HEK293 (cell line): Measurements from ENCODE around the gene METAP1D.
A peak's percentile ranks its signal among the peaks of the same experiment; 100 is the strongest.

Experiments used
- EGR2 ChIP-seq: fragments of 450-650 bp; formaldehyde crosslinking; IDR thresholded peaks from 2 replicates; pipeline ENCODE4 v1.5.1; 2016; ENCODE audit warnings: low read depth, missing biosample characterization, missing genetic modification characterization
- KLF1 ChIP-seq: fragments of 450-650 bp; formaldehyde crosslinking; IDR thresholded peaks from 2 replicates; pipeline ENCODE4 v1.5.1; 2016; ENCODE audit warnings: missing biosample characterization, missing genetic modification characterization
- KLF9 ChIP-seq: fragments of 450-650 bp; formaldehyde crosslinking; IDR thresholded peaks from 2 replicates; pipeline ENCODE4 v1.5.1; 2016; ENCODE audit warnings: missing biosample characterization, missing genetic modification characterization, low read depth
- MEIS1 ChIP-seq: sonication (generic); formaldehyde crosslinking; IDR thresholded peaks from 2 replicates; pipeline ENCODE4 v1.8.1; 2022; ENCODE audit warnings: missing genetic modification reagents, mild to moderate bottlenecking, borderline replicate concordance
- OSR2 ChIP-seq: fragments of 450-650 bp; formaldehyde crosslinking; IDR thresholded peaks from 2 replicates; pipeline ENCODE4 v1.5.1; 2016; ENCODE audit warnings: missing biosample characterization, missing genetic modification characterization
- OVOL3 ChIP-seq: fragments of 450-650 bp; formaldehyde crosslinking; IDR thresholded peaks from 2 replicates; pipeline ENCODE4 v1.5.1; 2016; ENCODE audit warnings: missing biosample characterization, missing genetic modification characterization
- PRDM1 ChIP-seq: fragments of 450-650 bp; formaldehyde crosslinking; IDR thresholded peaks from 2 replicates; pipeline ENCODE4; 2016; ENCODE audit warnings: missing biosample characterization, missing genetic modification characterization
- SALL2 ChIP-seq: fragments of 450-650 bp; formaldehyde crosslinking; IDR thresholded peaks from 2 replicates; pipeline ENCODE4 v1.5.0; 2017; ENCODE audit warnings: missing biosample characterization, mild to moderate bottlenecking, missing genetic modification characterization, borderline replicate concordance
- SCRT2 ChIP-seq: fragments of 450-650 bp; formaldehyde crosslinking; IDR thresholded peaks from 2 replicates; pipeline ENCODE4 v1.5.1; 2016; ENCODE audit warnings: missing biosample characterization, missing genetic modification characterization
- SP3 ChIP-seq: fragments of 450-650 bp; formaldehyde crosslinking; IDR thresholded peaks from 2 replicates; pipeline ENCODE4 v1.5.1; 2016; ENCODE audit warnings: missing biosample characterization, missing genetic modification characterization
- ZBTB10 ChIP-seq: fragments of 450-650 bp; formaldehyde crosslinking; IDR thresholded peaks from 2 replicates; pipeline ENCODE4 v1.5.1; 2016; ENCODE audit warnings: missing biosample characterization, missing genetic modification characterization
- ZBTB8A ChIP-seq: fragments of 450-650 bp; formaldehyde crosslinking; IDR thresholded peaks from 2 replicates; pipeline ENCODE4 v1.5.1; 2016; ENCODE audit warnings: missing biosample characterization, missing genetic modification characterization
- ZIC2 ChIP-seq: fragments of 450-650 bp; formaldehyde crosslinking; IDR thresholded peaks from 2 replicates; pipeline ENCODE4 v1.5.1; 2016; ENCODE audit warnings: missing biosample characterization, missing genetic modification characterization
- ZNF138 ChIP-seq: fragments of 450-650 bp; formaldehyde crosslinking; IDR thresholded peaks from 2 replicates; pipeline ENCODE4 v1.5.1; 2016; ENCODE audit warnings: missing biosample characterization, missing genetic modification characterization, borderline replicate concordance
- ZNF18 ChIP-seq: fragments of 450-650 bp; formaldehyde crosslinking; IDR thresholded peaks from 2 replicates; pipeline ENCODE4 v1.5.1; 2016; ENCODE audit warnings: missing biosample characterization, missing genetic modification characterization
- ZNF211 ChIP-seq: fragments of 450-650 bp; formaldehyde crosslinking; IDR thresholded peaks from 2 replicates; pipeline ENCODE4 v1.5.1; 2016; ENCODE audit warnings: low read depth, missing biosample characterization, missing genetic modification characterization
- ZNF221 ChIP-seq: fragments of 450-650 bp; formaldehyde crosslinking; IDR thresholded peaks from 2 replicates; pipeline ENCODE4 v1.5.1; 2017; ENCODE audit warnings: missing biosample characterization, missing genetic modification characterization, borderline replicate concordance
- ZNF266 ChIP-seq: fragments of 450-650 bp; formaldehyde crosslinking; IDR thresholded peaks from 2 replicates; pipeline ENCODE4 v1.5.1; 2016; ENCODE audit warnings: missing biosample characterization, missing genetic modification characterization, low read depth
- ZNF280D ChIP-seq: fragments of 450-650 bp; formaldehyde crosslinking; IDR thresholded peaks from 2 replicates; pipeline ENCODE4 v1.5.1; 2016; ENCODE audit warnings: missing biosample characterization, missing genetic modification characterization
- ZNF354C ChIP-seq: fragments of 450-650 bp; formaldehyde crosslinking; IDR thresholded peaks from 2 replicates; pipeline ENCODE4 v1.5.1; 2016; ENCODE audit warnings: missing biosample characterization, missing genetic modification characterization, low read depth, borderline replicate concordance
- ZNF37A ChIP-seq: fragments of 450-650 bp; IDR thresholded peaks from 2 replicates; pipeline ENCODE4 v1.5.1; 2018; ENCODE audit warnings: missing biosample characterization, missing genetic modification characterization
- ZNF48 ChIP-seq: fragments of 450-650 bp; formaldehyde crosslinking; IDR thresholded peaks from 2 replicates; pipeline ENCODE4 v1.5.1; 2016; ENCODE audit warnings: missing biosample characterization, missing genetic modification characterization
- ZNF513 ChIP-seq: fragments of 450-650 bp; IDR thresholded peaks from 2 replicates; pipeline ENCODE4 v1.5.1; 2018; ENCODE audit warnings: missing biosample characterization, missing genetic modification characterization
- ZNF549 ChIP-seq: fragments of 450-650 bp; IDR thresholded peaks from 2 replicates; pipeline ENCODE4 v1.5.1; 2018; ENCODE audit warnings: missing biosample characterization, missing genetic modification characterization, mild to moderate bottlenecking, inconsistent platforms, moderate library complexity
- ZNF558 ChIP-seq: fragments of 450-650 bp; formaldehyde crosslinking; IDR thresholded peaks from 2 replicates; pipeline ENCODE4 v1.5.1; 2016; ENCODE audit warnings: missing biosample characterization, missing genetic modification characterization
- ZNF596 ChIP-seq: fragments of 450-650 bp; IDR thresholded peaks from 2 replicates; pipeline ENCODE4 v1.5.0; 2018; ENCODE audit warnings: missing biosample characterization, mild to moderate bottlenecking, missing genetic modification characterization, moderate library complexity
- ZNF610 ChIP-seq: fragments of 450-650 bp; formaldehyde crosslinking; IDR thresholded peaks from 2 replicates; pipeline ENCODE4 v1.5.1; 2016; ENCODE audit warnings: missing biosample characterization, missing genetic modification characterization, borderline replicate concordance
- ZNF664 ChIP-seq: fragments of 450-650 bp; formaldehyde crosslinking; IDR thresholded peaks from 2 replicates; pipeline ENCODE4 v1.5.1; 2016; ENCODE audit warnings: missing biosample characterization, missing genetic modification characterization
- ZNF76 ChIP-seq: fragments of 450-650 bp; formaldehyde crosslinking; IDR thresholded peaks from 2 replicates; pipeline ENCODE4; 2016; ENCODE audit warnings: low read depth, missing biosample characterization, missing genetic modification characterization, borderline replicate concordance
- ZNF768 ChIP-seq: fragments of 450-650 bp; formaldehyde crosslinking; IDR thresholded peaks from 2 replicates; pipeline ENCODE4 v1.5.1; 2018; ENCODE audit warnings: missing biosample characterization, mild to moderate bottlenecking, missing genetic modification characterization
- ZNF776 ChIP-seq: fragments of 450-650 bp; formaldehyde crosslinking; IDR thresholded peaks from 2 replicates; pipeline ENCODE4 v1.5.0; 2017; ENCODE audit warnings: missing biosample characterization, missing genetic modification characterization, borderline replicate concordance
- ZSCAN16 ChIP-seq: fragments of 450-650 bp; formaldehyde crosslinking; IDR thresholded peaks from 2 replicates; pipeline ENCODE4 v1.5.1; 2016; ENCODE audit warnings: missing biosample characterization, missing genetic modification characterization
- ZXDB ChIP-seq: fragments of 450-650 bp; formaldehyde crosslinking; IDR thresholded peaks from 2 replicates; pipeline ENCODE4 v1.5.1; 2016; ENCODE audit warnings: missing biosample characterization, missing genetic modification characterization

Gene METAP1D

GRCh38 chr2:172095905-172096625, 96.3 kb downstream of the METAP1D start (continued):
- no peak for TF ChIP-seq ZNF549 (tag by site-specific recombination)
- 0 out of 2 replicates have a peak, but pooled peaks have one; percentile 7 for TF ChIP-seq ZXDB (tag by site-specific recombination)
- no peak for TF ChIP-seq ZNF513 (tag by site-specific recombination)
- TF ChIP-seq KLF1: 0 out of 2 replicates have a peak, but pooled peaks have one; percentile 27
- no peak for TF ChIP-seq SP3 (tag by site-specific recombination)
- TF ChIP-seq ZNF768 (tag by site-specific recombination): no peak
- TF ChIP-seq ZNF280D: no peak
- no peak for TF ChIP-seq KLF9 (tag by site-specific recombination)
- TF ChIP-seq SALL2: no peak
- TF ChIP-seq EGR2 (tag by site-specific recombination): peak; percentile 48; the same call in 1 of the 2 replicates
- no peak for TF ChIP-seq ZNF664
- 0 out of 2 replicates have a peak, but pooled peaks have one; percentile 50 for TF ChIP-seq ZNF76 (tag by site-specific recombination)
- no peak for TF ChIP-seq ZNF211
- peak; percentile 78 for TF ChIP-seq SCRT2 (tag by site-specific recombination)
- TF ChIP-seq ZBTB10: no peak
- TF ChIP-seq OVOL3: no peak
- no peak for TF ChIP-seq ZNF596 (tag by site-specific recombination)
- no peak for TF ChIP-seq OSR2
- TF ChIP-seq ZNF37A (tag by site-specific recombination): no peak
- no peak for TF ChIP-seq ZNF138
- no peak for TF ChIP-seq ZNF18
- no peak for TF ChIP-seq ZNF610
- no peak for TF ChIP-seq ZNF558
- no peak for TF ChIP-seq ZBTB8A (tag by site-specific recombination)
- peak; percentile 23 for TF ChIP-seq ZIC2
- TF ChIP-seq ZNF48 (tag by site-specific recombination): no peak
- no peak for TF ChIP-seq ZNF266
- TF ChIP-seq ZNF776 (tag by site-specific recombination): no peak
- TF ChIP-seq MEIS1 (CRISPR knock-in tag): no peak
- TF ChIP-seq ZNF354C (tag by site-specific recombination): no peak
- TF ChIP-seq PRDM1 (tag by site-specific recombination): 0 out of 2 replicates have a peak, but pooled peaks have one; percentile 7
- no peak for TF ChIP-seq ZSCAN16 (tag by site-specific recombination)
- no peak for TF ChIP-seq ZNF221
